ENCODE results near the gene TPP1.

- no peak for TF ChIP-seq PATZ1 (CRISPR knock-in tag; IDR thresholded peaks at IDR 0.05; ENCODE audit: borderline replicate concordance)
- no peak for TF ChIP-seq CREB5 (CRISPR knock-in tag; IDR thresholded peaks at IDR 0.05; ENCODE audit: low read depth)
- TF ChIP-seq ARNTL (CRISPR knock-in tag; IDR thresholded peaks at IDR 0.05; ENCODE audit: borderline replicate concordance, low read depth) = no peak
Observed at GRCh38 chr11:6618117-6619003, 862 bp downstream of the TPP1 start.
